Upper lobe of left lung (tissue), 4 donors: Measurements from ENCODE around the gene TRAP1.

Experiments used
- POLR2A ChIP-seq, 4 donors: fragments of 450-650 bp; IDR thresholded peaks; one replicate each; pipeline ENCODE4 v1.5.1; 2016 to 2017; ENCODE audit warnings: antibody characterized with exemption in 4 of 4, mild to moderate bottlenecking in 2 of 4
- POLR2AphosphoS5 ChIP-seq, 2 donors: sonication (generic); formaldehyde crosslinking; IDR thresholded peaks; one replicate each; pipeline ENCODE4 v1.5.1; 2017; ENCODE audit warnings: antibody characterized with exemption in 2 of 2
- TF ChIP-seq, protein P1 (sequence below), 6 experiments: fragments of 450-650 bp in 4 of 6; fragments of 200-600 bp in 2 of 6; sonication (generic) in 2 of 6; IDR thresholded peaks; one replicate each; pipeline ENCODE4 v1.5.1; 2016 to 2019; ENCODE audit warnings: antibody characterized with exemption in 6 of 6

DNA sequence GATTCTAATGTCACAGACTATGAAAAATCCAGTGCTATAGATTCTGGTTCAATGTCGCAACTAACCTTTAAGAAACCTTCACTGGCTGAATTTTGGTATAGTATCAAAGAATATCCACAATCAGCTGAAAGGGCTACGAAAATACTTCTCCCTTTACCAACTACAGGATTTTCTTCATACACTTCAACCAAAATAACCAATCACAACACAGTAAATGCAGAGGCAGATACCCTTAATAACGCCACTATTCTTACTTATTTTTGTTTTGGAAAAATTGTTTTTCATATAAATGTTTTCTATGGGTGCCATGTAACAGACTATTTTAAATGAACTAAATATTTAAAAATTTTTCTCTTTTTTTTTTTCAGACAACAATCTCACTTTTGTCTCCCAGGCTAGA lies 48.9 kb upstream of the TRAP1 start:
- TF ChIP-seq, protein P1, sequence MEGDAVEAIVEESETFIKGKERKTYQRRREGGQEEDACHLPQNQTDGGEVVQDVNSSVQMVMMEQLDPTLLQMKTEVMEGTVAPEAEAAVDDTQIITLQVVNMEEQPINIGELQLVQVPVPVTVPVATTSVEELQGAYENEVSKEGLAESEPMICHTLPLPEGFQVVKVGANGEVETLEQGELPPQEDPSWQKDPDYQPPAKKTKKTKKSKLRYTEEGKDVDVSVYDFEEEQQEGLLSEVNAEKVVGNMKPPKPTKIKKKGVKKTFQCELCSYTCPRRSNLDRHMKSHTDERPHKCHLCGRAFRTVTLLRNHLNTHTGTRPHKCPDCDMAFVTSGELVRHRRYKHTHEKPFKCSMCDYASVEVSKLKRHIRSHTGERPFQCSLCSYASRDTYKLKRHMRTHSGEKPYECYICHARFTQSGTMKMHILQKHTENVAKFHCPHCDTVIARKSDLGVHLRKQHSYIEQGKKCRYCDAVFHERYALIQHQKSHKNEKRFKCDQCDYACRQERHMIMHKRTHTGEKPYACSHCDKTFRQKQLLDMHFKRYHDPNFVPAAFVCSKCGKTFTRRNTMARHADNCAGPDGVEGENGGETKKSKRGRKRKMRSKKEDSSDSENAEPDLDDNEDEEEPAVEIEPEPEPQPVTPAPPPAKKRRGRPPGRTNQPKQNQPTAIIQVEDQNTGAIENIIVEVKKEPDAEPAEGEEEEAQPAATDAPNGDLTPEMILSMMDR (IDR thresholded peaks at IDR 0.05): no peak
- no peak for TF ChIP-seq POLR2A (IDR thresholded peaks at IDR 0.05)
- no peak for TF ChIP-seq POLR2AphosphoS5 (IDR thresholded peaks at IDR 0.05)
